ENCODE measurements around the gene CIBAR2.
A peak's percentile ranks its signal among the peaks of the same experiment; 100 is the strongest.

Gene CIBAR2

DNA sequence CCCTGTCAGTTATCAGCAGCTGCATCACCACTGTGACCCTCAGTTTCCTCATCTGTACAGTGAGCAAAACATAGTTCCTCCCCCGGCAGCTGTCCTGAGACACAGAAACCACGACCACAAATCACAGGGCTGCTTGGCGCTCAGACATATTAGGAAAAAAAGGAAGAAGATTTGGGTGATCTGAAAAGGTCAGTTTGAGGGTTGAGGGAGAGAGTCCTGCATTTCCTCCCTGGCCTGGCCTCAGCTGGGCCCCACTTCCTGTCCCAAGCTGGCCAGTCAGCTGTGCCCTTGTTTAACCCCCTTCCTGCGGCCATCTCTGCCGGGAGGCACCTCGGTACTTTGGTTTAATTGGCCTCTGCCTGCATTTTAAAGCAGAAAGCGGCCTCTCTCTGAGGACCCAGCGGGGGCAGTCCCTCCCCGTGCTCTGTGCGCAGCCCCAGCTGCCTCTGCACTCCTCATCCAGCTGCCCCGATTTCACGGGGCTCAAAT, 24.0 kb upstream of the CIBAR2 start:
- Histone ChIP-seq H3K4me1 (ENCODE audit: control insufficient read depth, insufficient read depth, low read depth, low read length) (peaks cover 22% of the 10 kb centered on the region), H3K27me3 (ENCODE audit: control insufficient read depth in 1 of 2, insufficient read depth in 1 of 2, low read length in 2 of 2) (no peaks in the 10 kb centered on the region), H3K9me3 (ENCODE audit: control insufficient read depth, low read length) (no peaks in the 10 kb centered on the region), H2AFZ (ENCODE audit: low read depth, low read length) (peak overlapping the region; percentile 6), H4K91ac (ENCODE audit: low read length) (peak overlapping the region; percentile 98), H3K79me1 (replicated peaks; ENCODE audit: low read length, poor library complexity, severe bottlenecking) (no peaks in the 10 kb centered on the region), H3K4ac (ENCODE audit: low read depth in 1 of 2, low read length in 2 of 2) (peak overlapping the region; percentile 92 to 93), H2BK120ac (ENCODE audit: low read depth, low read length) (peak overlapping the region; percentile 98), H2BK5ac (ENCODE audit: low read depth, low read length, poor library complexity, severe bottlenecking) (no peak overlapping the region), H3K27ac (ENCODE audit: low read length, poor library complexity, severe bottlenecking) (no peak overlapping the region), H2BK15ac (ENCODE audit: low read depth, poor library complexity, severe bottlenecking) (peak overlapping the region; percentile 90), H3K18ac (ENCODE audit: low read depth in 1 of 2, low read length in 2 of 2) (peak overlapping the region; percentile 95 to 99), H3K36me3 (ENCODE audit: control insufficient read depth in 1 of 2, insufficient read depth in 2 of 2, low read depth in 1 of 2, low read length in 2 of 2) (no peaks in the 10 kb centered on the region), H3K9ac (ENCODE audit: low read length) (peak overlapping the region; percentile 18), H3K4me2 (ENCODE audit: low read length, poor library complexity, severe bottlenecking) (no peak overlapping the region), H3K14ac (ENCODE audit: low read length in 2 of 2) (peak overlapping the region in 1 of 2 experiments; percentile 68), H3K4me3 (ENCODE audit: insufficient read depth in 1 of 2, low read depth in 1 of 2, low read length in 2 of 2) (peak overlapping the region in 1 of 2 experiments; percentile 73), H4K8ac (ENCODE audit: low read length) (peak overlapping the region; percentile 83), H2AK5ac (ENCODE audit: low read length, severe bottlenecking) (peak overlapping the region; percentile 32), H3K23ac (ENCODE audit: low read length in 2 of 2) (peak overlapping the region in 1 of 2 experiments; percentile 85), H2BK12ac (ENCODE audit: low read length in 2 of 2) (peak overlapping the region; percentile 96 to 100)
- WGBS: 29% methylated on average over 10 of the region's 12 CpGs
- DNase-seq: peak; percentile 70

DNA sequence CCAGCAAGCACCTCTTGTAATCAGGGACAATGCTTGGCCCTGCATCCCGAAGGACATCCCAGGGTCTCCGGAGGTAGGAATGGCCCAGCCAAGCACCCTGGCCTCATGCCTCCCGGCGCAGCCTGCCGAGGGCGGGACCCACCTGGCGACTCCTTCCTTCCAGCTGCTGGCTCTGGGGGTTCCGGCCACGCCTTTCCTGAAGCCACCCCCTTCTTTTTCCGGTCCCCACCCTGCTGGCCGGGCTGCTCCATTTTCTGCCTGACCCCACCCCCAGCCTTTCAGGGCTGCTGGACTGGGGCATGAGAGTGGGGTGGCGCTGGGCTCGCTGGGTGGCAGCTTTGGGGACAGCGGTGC, 22.5 kb upstream of the CIBAR2 start:
- H3K18ac ChIP-seq (ENCODE audit: low read depth in 1 of 2, low read length in 2 of 2): peak overlapping the region; percentile 40 to 88
- DNase-seq: no peak
- peak overlapping the region; percentile 71 to 98 for H2BK12ac ChIP-seq (ENCODE audit: low read length in 2 of 2)
- no peak overlapping the region for H3K27ac ChIP-seq (ENCODE audit: low read length, poor library complexity, severe bottlenecking)
- WGBS: 94% methylated on average over 14 of the region's 14 CpGs
- no peak overlapping the region for H3K4me3 ChIP-seq (ENCODE audit: insufficient read depth in 1 of 2, low read depth in 1 of 2, low read length in 2 of 2)
- no peaks in the 10 kb centered on the region for H3K79me1 ChIP-seq (replicated peaks; ENCODE audit: low read length, poor library complexity, severe bottlenecking)
- H2BK5ac ChIP-seq (ENCODE audit: low read depth, low read length, poor library complexity, severe bottlenecking): no peak overlapping the region
- H3K36me3 ChIP-seq (ENCODE audit: control insufficient read depth in 1 of 2, insufficient read depth in 2 of 2, low read depth in 1 of 2, low read length in 2 of 2): no peaks in the 10 kb centered on the region
- no peak overlapping the region for H3K9ac ChIP-seq (ENCODE audit: low read length)
- H2AFZ ChIP-seq (ENCODE audit: low read depth, low read length): no peak overlapping the region
- H3K4me2 ChIP-seq (ENCODE audit: low read length, poor library complexity, severe bottlenecking): no peak overlapping the region
- H3K14ac ChIP-seq (ENCODE audit: low read length in 2 of 2): no peak overlapping the region
- H2AK5ac ChIP-seq (ENCODE audit: low read length, severe bottlenecking): no peak overlapping the region
- no peaks in the 10 kb centered on the region for H3K9me3 ChIP-seq (ENCODE audit: control insufficient read depth, low read length)
- no peak overlapping the region for H2BK120ac ChIP-seq (ENCODE audit: low read depth, low read length)
- H3K4me1 ChIP-seq (ENCODE audit: control insufficient read depth, insufficient read depth, low read depth, low read length): peaks cover 19% of the 10 kb centered on the region
- H2BK15ac ChIP-seq (ENCODE audit: low read depth, poor library complexity, severe bottlenecking): no peak overlapping the region
- peak overlapping the region; percentile 91 for H4K91ac ChIP-seq (ENCODE audit: low read length)
- no peak overlapping the region for H3K23ac ChIP-seq (ENCODE audit: low read length in 2 of 2)
- no peak overlapping the region for H4K8ac ChIP-seq (ENCODE audit: low read length)
- H3K27me3 ChIP-seq (ENCODE audit: control insufficient read depth in 1 of 2, insufficient read depth in 1 of 2, low read length in 2 of 2): no peaks in the 10 kb centered on the region
- peak overlapping the region; percentile 66 to 85 for H3K4ac ChIP-seq (ENCODE audit: low read depth in 1 of 2, low read length in 2 of 2)

DNA sequence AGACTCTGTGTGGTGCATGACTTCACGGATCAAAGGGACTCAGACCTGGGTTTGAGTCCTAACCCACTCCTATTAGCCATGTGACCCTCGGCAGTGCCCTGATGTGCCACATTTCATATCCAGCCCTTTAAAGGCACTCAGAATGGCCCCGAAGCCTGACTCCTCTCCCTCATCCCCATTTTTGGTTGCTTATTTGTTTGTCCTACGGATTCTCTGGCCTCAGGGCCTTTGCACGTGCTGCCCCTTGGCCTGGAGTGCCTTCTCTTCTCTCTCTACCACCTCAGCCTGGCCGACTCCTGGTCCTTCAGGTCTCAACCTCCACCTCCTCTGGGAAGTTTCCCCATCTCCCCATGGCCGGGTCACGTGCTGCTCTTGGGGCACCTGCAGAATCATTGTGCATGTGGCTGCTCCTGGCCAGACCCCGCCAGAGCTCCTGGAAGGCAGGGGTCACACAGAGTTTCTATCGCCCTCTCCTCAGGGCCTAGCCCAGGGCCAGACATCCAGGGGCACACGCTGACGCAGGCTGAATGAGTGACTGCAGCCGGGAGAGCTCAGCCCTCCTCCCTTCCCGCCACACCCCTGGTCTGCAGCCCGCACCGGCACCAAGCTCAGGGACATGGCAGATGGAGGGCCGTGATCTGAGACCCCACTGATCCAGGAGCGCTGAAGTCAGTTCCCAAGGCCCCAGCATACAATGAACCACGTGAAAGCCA, 22.0 kb upstream of the CIBAR2 start:
- H2AK5ac ChIP-seq (ENCODE audit: low read length, severe bottlenecking): no peak overlapping the region
- peak overlapping the region; percentile 6 for H2BK120ac ChIP-seq (ENCODE audit: low read depth, low read length)
- no peak overlapping the region for H2BK5ac ChIP-seq (ENCODE audit: low read depth, low read length, poor library complexity, severe bottlenecking)
- H3K27ac ChIP-seq (ENCODE audit: low read length, poor library complexity, severe bottlenecking): no peak overlapping the region
- no peak overlapping the region for H3K23ac ChIP-seq (ENCODE audit: low read length in 2 of 2)
- H4K8ac ChIP-seq (ENCODE audit: low read length): no peak overlapping the region
- H2AFZ ChIP-seq (ENCODE audit: low read depth, low read length): no peak overlapping the region
- H3K79me1 ChIP-seq (replicated peaks; ENCODE audit: low read length, poor library complexity, severe bottlenecking): no peaks in the 10 kb centered on the region
- no peak overlapping the region for H3K4me3 ChIP-seq (ENCODE audit: insufficient read depth in 1 of 2, low read depth in 1 of 2, low read length in 2 of 2)
- H4K91ac ChIP-seq (ENCODE audit: low read length): peak overlapping the region; percentile 91
- H3K4ac ChIP-seq (ENCODE audit: low read depth in 1 of 2, low read length in 2 of 2): peak overlapping the region in 1 of 2 experiments; percentile 2
- no peak overlapping the region for H2BK15ac ChIP-seq (ENCODE audit: low read depth, poor library complexity, severe bottlenecking)
- peak overlapping the region; percentile 71 to 98 for H2BK12ac ChIP-seq (ENCODE audit: low read length in 2 of 2)
- no peaks in the 10 kb centered on the region for H3K27me3 ChIP-seq (ENCODE audit: control insufficient read depth in 1 of 2, insufficient read depth in 1 of 2, low read length in 2 of 2)
- no peaks in the 10 kb centered on the region for H3K9me3 ChIP-seq (ENCODE audit: control insufficient read depth, low read length)
- H3K4me2 ChIP-seq (ENCODE audit: low read length, poor library complexity, severe bottlenecking): no peak overlapping the region
- no peak overlapping the region for H3K14ac ChIP-seq (ENCODE audit: low read length in 2 of 2)
- no peak overlapping the region for H3K9ac ChIP-seq (ENCODE audit: low read length)
- peaks cover 19% of the 10 kb centered on the region for H3K4me1 ChIP-seq (ENCODE audit: control insufficient read depth, insufficient read depth, low read depth, low read length)
- WGBS: 95% methylated on average over 19 of the region's 19 CpGs
- DNase-seq: no peak
- H3K18ac ChIP-seq (ENCODE audit: low read depth in 1 of 2, low read length in 2 of 2): peak overlapping the region; percentile 32 to 40
- H3K36me3 ChIP-seq (ENCODE audit: control insufficient read depth in 1 of 2, insufficient read depth in 2 of 2, low read depth in 1 of 2, low read length in 2 of 2): no peaks in the 10 kb centered on the region

DNA sequence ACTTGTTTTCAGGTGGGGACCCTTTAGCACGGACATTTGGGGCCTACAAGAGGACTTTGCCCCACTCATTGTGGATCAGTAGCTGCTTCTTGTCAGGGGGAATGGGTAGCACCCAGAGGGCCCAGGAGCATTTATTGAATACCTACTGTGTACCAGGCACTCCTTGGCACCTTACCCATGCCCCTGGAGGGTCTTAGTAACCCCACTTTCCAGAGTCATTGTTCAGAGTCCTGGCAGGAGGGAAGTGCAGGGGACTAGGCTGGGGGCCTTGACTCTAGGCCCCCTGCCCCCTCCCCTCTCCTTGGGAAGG, 21.0 kb upstream of the CIBAR2 start:
- H3K18ac ChIP-seq (ENCODE audit: low read depth in 1 of 2, low read length in 2 of 2): no peak overlapping the region
- H3K23ac ChIP-seq (ENCODE audit: low read length in 2 of 2): no peak overlapping the region
- no peak overlapping the region for H4K8ac ChIP-seq (ENCODE audit: low read length)
- H3K14ac ChIP-seq (ENCODE audit: low read length in 2 of 2): peak overlapping the region in 1 of 2 experiments; percentile 68
- no peak overlapping the region for H3K4me2 ChIP-seq (ENCODE audit: low read length, poor library complexity, severe bottlenecking)
- 100% methylated on average over 1 of the region's 1 CpG for WGBS
- no peak overlapping the region for H2BK5ac ChIP-seq (ENCODE audit: low read depth, low read length, poor library complexity, severe bottlenecking)
- no peaks in the 10 kb centered on the region for H3K79me1 ChIP-seq (replicated peaks; ENCODE audit: low read length, poor library complexity, severe bottlenecking)
- no peak overlapping the region for H3K4ac ChIP-seq (ENCODE audit: low read depth in 1 of 2, low read length in 2 of 2)
- no peak for DNase-seq
- no peak overlapping the region for H2BK120ac ChIP-seq (ENCODE audit: low read depth, low read length)
- no peaks in the 10 kb centered on the region for H3K36me3 ChIP-seq (ENCODE audit: control insufficient read depth in 1 of 2, insufficient read depth in 2 of 2, low read depth in 1 of 2, low read length in 2 of 2)
- H4K91ac ChIP-seq (ENCODE audit: low read length): no peak overlapping the region
- H3K9ac ChIP-seq (ENCODE audit: low read length): no peak overlapping the region
- peak overlapping the region in 1 of 2 experiments; percentile 85 for H2BK12ac ChIP-seq (ENCODE audit: low read length in 2 of 2)
- H3K27ac ChIP-seq (ENCODE audit: low read length, poor library complexity, severe bottlenecking): no peak overlapping the region
- H2AK5ac ChIP-seq (ENCODE audit: low read length, severe bottlenecking): no peak overlapping the region
- no peak overlapping the region for H3K4me3 ChIP-seq (ENCODE audit: insufficient read depth in 1 of 2, low read depth in 1 of 2, low read length in 2 of 2)
- no peaks in the 10 kb centered on the region for H3K27me3 ChIP-seq (ENCODE audit: control insufficient read depth in 1 of 2, insufficient read depth in 1 of 2, low read length in 2 of 2)
- H3K4me1 ChIP-seq (ENCODE audit: control insufficient read depth, insufficient read depth, low read depth, low read length): peaks cover 19% of the 10 kb centered on the region
- no peak overlapping the region for H2AFZ ChIP-seq (ENCODE audit: low read depth, low read length)
- no peak overlapping the region for H2BK15ac ChIP-seq (ENCODE audit: low read depth, poor library complexity, severe bottlenecking)
- no peaks in the 10 kb centered on the region for H3K9me3 ChIP-seq (ENCODE audit: control insufficient read depth, low read length)
